Stimulated activated CD8-positive, alpha-beta memory T cell treated with anti-CD3 and anti-CD28 coated beads, Interleukin-7, amount 100 ng/mL, for 4 hours (primary cell): ENCODE results near the gene ZNF827.

Experiments
- DNase-seq, 2 donors: peaks; one replicate each; pipeline ENCODE4 v3.0.0-alpha.2; 2020; ENCODE audit warnings: low read depth in 2 of 2

ZNF827 gene

GRCh38 chr4:145891958-145892357 is 46.7 kb downstream of the ZNF827 start:
- no peak for DNase-seq

GRCh38 chr4:145890689-145891088 is 47.9 kb downstream of the ZNF827 start:
- DNase-seq = no peak

GRCh38 chr4:145888393-145888792 is 50.2 kb downstream of the ZNF827 start:
- no peak for DNase-seq

- DNase-seq = no peak
These were observed 51.2 kb downstream of the ZNF827 start for GRCh38 chr4:145887241-145887991.

- no peak for DNase-seq
These were observed 51.8 kb downstream of the ZNF827 start for GRCh38 chr4:145886871-145887240.

- no peak for DNase-seq
These were observed 53.0 kb downstream of the ZNF827 start for GRCh38 chr4:145885666-145886065.

GRCh38 chr4:145884775-145885174 is 53.8 kb downstream of the ZNF827 start:
- no peak for DNase-seq

- DNase-seq = no peak
These were observed 55.4 kb downstream of the ZNF827 start for GRCh38 chr4:145883101-145883694.

- no peak for DNase-seq
These were observed 56.0 kb downstream of the ZNF827 start for GRCh38 chr4:145882604-145883003.

GRCh38 chr4:145881989-145882388 is 56.6 kb downstream of the ZNF827 start:
- DNase-seq = no peak

GRCh38 chr4:145881576-145881975 is 57.0 kb downstream of the ZNF827 start:
- no peak for DNase-seq

GRCh38 chr4:145880355-145880960 is 58.2 kb downstream of the ZNF827 start:
- DNase-seq = no peak

GRCh38 chr4:145879598-145879997 is 59.0 kb downstream of the ZNF827 start:
- DNase-seq = no peak

- no peak for DNase-seq
These were observed 59.9 kb downstream of the ZNF827 start for GRCh38 chr4:145878501-145879435.

- DNase-seq = no peak
These were observed 62.0 kb downstream of the ZNF827 start for GRCh38 chr4:145876531-145877180.

GRCh38 chr4:145873901-145874300 is 64.7 kb downstream of the ZNF827 start:
- DNase-seq = no peak

GRCh38 chr4:145871209-145871608 is 67.4 kb downstream of the ZNF827 start:
- no peak for DNase-seq

- no peak for DNase-seq
These were observed 68.2 kb downstream of the ZNF827 start for GRCh38 chr4:145870155-145871020.

- no peak for DNase-seq
These were observed 69.8 kb downstream of the ZNF827 start for GRCh38 chr4:145868637-145869409.

GRCh38 chr4:145867406-145867805 is 71.2 kb downstream of the ZNF827 start:
- no peak for DNase-seq
